K562 (cell line): Measurements from ENCODE around the gene USP4. TPM values are rescaled to one million over a fixed set of nuclear protein-coding genes. Genes with fewer than 3 reads are reported as not detected.

ENCODE experiments used
- JUND ChIP-seq, 2 experiments: IDR thresholded peaks; 2 replicates in 1 of 2; 3 replicates in 1 of 2; pipeline ENCODE4 v1.6.1; 2011; ENCODE audit warnings: borderline replicate concordance in 2 of 2, low read depth in 2 of 2, low read length in 2 of 2, improper control_type of control experiment in 1 of 2, missing biosample characterization in 1 of 2, missing genetic modification characterization in 1 of 2, missing genetic modification reagents in 1 of 2
- L3MBTL2 ChIP-seq: fragments of 450-650 bp; IDR thresholded peaks from 2 replicates; pipeline ENCODE4 v1.6.1; 2016; ENCODE audit warnings: mild to moderate bottlenecking, moderate library complexity
- MTA2 ChIP-seq: fragments of 450-650 bp; IDR thresholded peaks from 2 replicates; pipeline ENCODE4 v1.6.1; 2016; ENCODE audit warnings: low read depth
- NFATC3 ChIP-seq: fragments of 450-650 bp; IDR thresholded peaks from 2 replicates; pipeline ENCODE4 v1.6.1; 2017; ENCODE audit warnings: mild to moderate bottlenecking
- NFYB ChIP-seq: IDR thresholded peaks from 2 replicates; pipeline ENCODE4 v1.6.1; 2011; ENCODE audit warnings: mild to moderate bottlenecking, moderate library complexity; ENCODE audit not compliant: insufficient read length; ENCODE audit errors: extremely low read depth
- NR2C1 ChIP-seq, 2 experiments: fragments of 450-650 bp; IDR thresholded peaks; 2 replicates each; pipeline ENCODE4 v1.6.1; 2017; ENCODE audit warnings: mild to moderate bottlenecking in 2 of 2, antibody characterized with exemption in 1 of 2, inconsistent platforms in 1 of 2, missing compliant biosample characterization in 1 of 2, missing genetic modification characterization in 1 of 2
- NR2C2 ChIP-seq, 2 experiments: fragments of 200-800 bp in 1 of 2; sonication (Bioruptor generic) in 1 of 2; sonication (generic) in 1 of 2; formaldehyde crosslinking in 1 of 2; IDR thresholded peaks; 2 replicates each; pipeline versions ENCODE4 v1.6.1 to v1.8.0; 2016 to 2022; ENCODE audit warnings: mild to moderate bottlenecking in 1 of 2, missing compliant biosample characterization in 1 of 2, missing genetic modification characterization in 1 of 2, missing genetic modification reagents in 1 of 2
- ZC3H11A ChIP-seq: IDR thresholded peaks from 2 replicates; pipeline ENCODE4 v1.6.1; 2012; ENCODE audit warnings: low read depth, low read length, improper control_type of control experiment
- ZKSCAN8 ChIP-seq: fragments of 200-800 bp; sonication (Bioruptor generic); IDR thresholded peaks from 2 replicates; pipeline ENCODE4 v1.6.1; 2016; ENCODE audit warnings: missing genetic modification characterization, missing compliant biosample characterization
- ZNF408 ChIP-seq: fragments of 250-450 bp; sonication (Bioruptor Pico); IDR thresholded peaks from 2 replicates; pipeline ENCODE4 v1.4.0; 2020; ENCODE audit warnings: low read depth, mild to moderate bottlenecking, moderate library complexity
- ZNF764 ChIP-seq: fragments of 250-450 bp; sonication (Bioruptor Pico); IDR thresholded peaks from 2 replicates; pipeline ENCODE4 v1.4.0; 2020; ENCODE audit warnings: low read depth, mild to moderate bottlenecking, moderate library complexity
- polyA plus RNA-seq, 8 experiments: library from polyadenylated mRNA; depleted of rRNA in 4 of 8; stranded (reverse) in 5 of 8; unstranded in 3 of 8; fragments of >200 nt; fragmentation: Nextera tagmentation in 2 of 8; fragmentation: Illumina TruSeq in 1 of 8; extraction: Ambion mirVana in 2 of 8; extraction: Trizol in 1 of 8; gene quantifications; 2 replicates each; pipeline versions ENCODE4 v1.2.1 to v1.2.3, GENCODE V29; 2011 to 2014; ENCODE audit warnings: inconsistent platforms in 1 of 8, missing spikeins in 1 of 8
- total RNA-seq, 7 experiments: library from RNA; depleted of rRNA in 6 of 7; stranded (reverse); fragments of >200 nt in 6 of 7; fragmentation: Illumina TruSeq in 2 of 7; extraction: Trizol in 2 of 7; gene quantifications; 2 replicates each; pipeline versions ENCODE4 v1.2.1 to v1.2.3, GENCODE V29; 2011 to 2021; ENCODE audit warnings: low replicate concordance in 1 of 7
- TF ChIP-seq, protein P1 (sequence below): fragments of 150-350 bp; IDR thresholded peaks from 2 replicates; pipeline ENCODE4 v1.6.1; 2014; ENCODE audit warnings: low read depth, mild to moderate bottlenecking, low read length, borderline replicate concordance
- TF ChIP-seq, protein P2 (sequence below): fragments of 200-600 bp; sonication (generic); IDR thresholded peaks from one replicate; pipeline ENCODE4 v1.6.1; 2012; ENCODE audit warnings: mild to moderate bottlenecking, low read depth, low read length, inconsistent platforms

Gene USP4
- total and polyA plus RNA-seq, 9 of the 15 experiments (the other 6 are each of a cell fraction or from before 2014, with no cell fraction given) = 11.8 to 40.4 (median 22.9) TPM

DNA sequence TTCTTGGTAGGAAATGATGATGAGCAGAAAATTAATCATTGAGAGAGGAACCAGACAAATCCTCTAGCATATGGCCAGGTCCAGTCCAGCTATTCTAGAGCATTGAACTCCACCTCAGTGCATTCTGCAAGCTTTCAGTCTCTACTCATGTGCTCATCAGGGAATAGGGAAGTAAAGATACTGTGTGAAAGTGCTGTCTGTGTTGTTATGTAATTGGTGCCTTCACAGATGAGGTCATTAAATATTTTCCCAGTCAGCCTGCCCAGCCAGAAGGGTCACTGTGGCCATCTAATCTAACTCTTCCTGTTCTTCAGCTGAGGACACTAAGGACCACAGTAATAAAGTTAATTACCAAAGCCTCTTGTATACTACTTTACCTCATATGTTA is 91.0 kb downstream of the USP4 start (continued):
- TF ChIP-seq, protein P1, sequence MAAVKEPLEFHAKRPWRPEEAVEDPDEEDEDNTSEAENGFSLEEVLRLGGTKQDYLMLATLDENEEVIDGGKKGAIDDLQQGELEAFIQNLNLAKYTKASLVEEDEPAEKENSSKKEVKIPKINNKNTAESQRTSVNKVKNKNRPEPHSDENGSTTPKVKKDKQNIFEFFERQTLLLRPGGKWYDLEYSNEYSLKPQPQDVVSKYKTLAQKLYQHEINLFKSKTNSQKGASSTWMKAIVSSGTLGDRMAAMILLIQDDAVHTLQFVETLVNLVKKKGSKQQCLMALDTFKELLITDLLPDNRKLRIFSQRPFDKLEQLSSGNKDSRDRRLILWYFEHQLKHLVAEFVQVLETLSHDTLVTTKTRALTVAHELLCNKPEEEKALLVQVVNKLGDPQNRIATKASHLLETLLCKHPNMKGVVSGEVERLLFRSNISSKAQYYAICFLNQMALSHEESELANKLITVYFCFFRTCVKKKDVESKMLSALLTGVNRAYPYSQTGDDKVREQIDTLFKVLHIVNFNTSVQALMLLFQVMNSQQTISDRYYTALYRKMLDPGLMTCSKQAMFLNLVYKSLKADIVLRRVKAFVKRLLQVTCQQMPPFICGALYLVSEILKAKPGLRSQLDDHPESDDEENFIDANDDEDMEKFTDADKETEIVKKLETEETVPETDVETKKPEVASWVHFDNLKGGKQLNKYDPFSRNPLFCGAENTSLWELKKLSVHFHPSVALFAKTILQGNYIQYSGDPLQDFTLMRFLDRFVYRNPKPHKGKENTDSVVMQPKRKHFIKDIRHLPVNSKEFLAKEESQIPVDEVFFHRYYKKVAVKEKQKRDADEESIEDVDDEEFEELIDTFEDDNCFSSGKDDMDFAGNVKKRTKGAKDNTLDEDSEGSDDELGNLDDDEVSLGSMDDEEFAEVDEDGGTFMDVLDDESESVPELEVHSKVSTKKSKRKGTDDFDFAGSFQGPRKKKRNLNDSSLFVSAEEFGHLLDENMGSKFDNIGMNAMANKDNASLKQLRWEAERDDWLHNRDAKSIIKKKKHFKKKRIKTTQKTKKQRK = no peak
- no peak for TF ChIP-seq ZNF408 (CRISPR knock-in tag)
- no peak for TF ChIP-seq NR2C1 (IDR thresholded peaks at IDR 0.05)
- no peak for TF ChIP-seq NR2C1 (tag; IDR thresholded peaks at IDR 0.05)
- no peak for TF ChIP-seq ZNF764
- TF ChIP-seq JUND (IDR thresholded peaks at IDR 0.05; ENCODE audit: borderline replicate concordance, low read depth, low read length) = peak; percentile 82
- peak; percentile 86 for TF ChIP-seq JUND (tag; IDR thresholded peaks at IDR 0.05; ENCODE audit: borderline replicate concordance, low read depth, low read length)
- TF ChIP-seq NFATC3 = no peak
- TF ChIP-seq ZKSCAN8 (CRISPR knock-in tag) = no peak
- TF ChIP-seq L3MBTL2 = 0 out of 2 replicates have a peak, but pooled peaks have one; percentile 24
- TF ChIP-seq MTA2 = no peak
- no peak for TF ChIP-seq ZC3H11A
- no peak for TF ChIP-seq NR2C2 (CRISPR knock-in tag; IDR thresholded peaks at IDR 0.05)
- peak; percentile 34; the same call in 1 of the 2 replicates for TF ChIP-seq NR2C2 (tag; IDR thresholded peaks at IDR 0.05)
- TF ChIP-seq, protein P2, sequence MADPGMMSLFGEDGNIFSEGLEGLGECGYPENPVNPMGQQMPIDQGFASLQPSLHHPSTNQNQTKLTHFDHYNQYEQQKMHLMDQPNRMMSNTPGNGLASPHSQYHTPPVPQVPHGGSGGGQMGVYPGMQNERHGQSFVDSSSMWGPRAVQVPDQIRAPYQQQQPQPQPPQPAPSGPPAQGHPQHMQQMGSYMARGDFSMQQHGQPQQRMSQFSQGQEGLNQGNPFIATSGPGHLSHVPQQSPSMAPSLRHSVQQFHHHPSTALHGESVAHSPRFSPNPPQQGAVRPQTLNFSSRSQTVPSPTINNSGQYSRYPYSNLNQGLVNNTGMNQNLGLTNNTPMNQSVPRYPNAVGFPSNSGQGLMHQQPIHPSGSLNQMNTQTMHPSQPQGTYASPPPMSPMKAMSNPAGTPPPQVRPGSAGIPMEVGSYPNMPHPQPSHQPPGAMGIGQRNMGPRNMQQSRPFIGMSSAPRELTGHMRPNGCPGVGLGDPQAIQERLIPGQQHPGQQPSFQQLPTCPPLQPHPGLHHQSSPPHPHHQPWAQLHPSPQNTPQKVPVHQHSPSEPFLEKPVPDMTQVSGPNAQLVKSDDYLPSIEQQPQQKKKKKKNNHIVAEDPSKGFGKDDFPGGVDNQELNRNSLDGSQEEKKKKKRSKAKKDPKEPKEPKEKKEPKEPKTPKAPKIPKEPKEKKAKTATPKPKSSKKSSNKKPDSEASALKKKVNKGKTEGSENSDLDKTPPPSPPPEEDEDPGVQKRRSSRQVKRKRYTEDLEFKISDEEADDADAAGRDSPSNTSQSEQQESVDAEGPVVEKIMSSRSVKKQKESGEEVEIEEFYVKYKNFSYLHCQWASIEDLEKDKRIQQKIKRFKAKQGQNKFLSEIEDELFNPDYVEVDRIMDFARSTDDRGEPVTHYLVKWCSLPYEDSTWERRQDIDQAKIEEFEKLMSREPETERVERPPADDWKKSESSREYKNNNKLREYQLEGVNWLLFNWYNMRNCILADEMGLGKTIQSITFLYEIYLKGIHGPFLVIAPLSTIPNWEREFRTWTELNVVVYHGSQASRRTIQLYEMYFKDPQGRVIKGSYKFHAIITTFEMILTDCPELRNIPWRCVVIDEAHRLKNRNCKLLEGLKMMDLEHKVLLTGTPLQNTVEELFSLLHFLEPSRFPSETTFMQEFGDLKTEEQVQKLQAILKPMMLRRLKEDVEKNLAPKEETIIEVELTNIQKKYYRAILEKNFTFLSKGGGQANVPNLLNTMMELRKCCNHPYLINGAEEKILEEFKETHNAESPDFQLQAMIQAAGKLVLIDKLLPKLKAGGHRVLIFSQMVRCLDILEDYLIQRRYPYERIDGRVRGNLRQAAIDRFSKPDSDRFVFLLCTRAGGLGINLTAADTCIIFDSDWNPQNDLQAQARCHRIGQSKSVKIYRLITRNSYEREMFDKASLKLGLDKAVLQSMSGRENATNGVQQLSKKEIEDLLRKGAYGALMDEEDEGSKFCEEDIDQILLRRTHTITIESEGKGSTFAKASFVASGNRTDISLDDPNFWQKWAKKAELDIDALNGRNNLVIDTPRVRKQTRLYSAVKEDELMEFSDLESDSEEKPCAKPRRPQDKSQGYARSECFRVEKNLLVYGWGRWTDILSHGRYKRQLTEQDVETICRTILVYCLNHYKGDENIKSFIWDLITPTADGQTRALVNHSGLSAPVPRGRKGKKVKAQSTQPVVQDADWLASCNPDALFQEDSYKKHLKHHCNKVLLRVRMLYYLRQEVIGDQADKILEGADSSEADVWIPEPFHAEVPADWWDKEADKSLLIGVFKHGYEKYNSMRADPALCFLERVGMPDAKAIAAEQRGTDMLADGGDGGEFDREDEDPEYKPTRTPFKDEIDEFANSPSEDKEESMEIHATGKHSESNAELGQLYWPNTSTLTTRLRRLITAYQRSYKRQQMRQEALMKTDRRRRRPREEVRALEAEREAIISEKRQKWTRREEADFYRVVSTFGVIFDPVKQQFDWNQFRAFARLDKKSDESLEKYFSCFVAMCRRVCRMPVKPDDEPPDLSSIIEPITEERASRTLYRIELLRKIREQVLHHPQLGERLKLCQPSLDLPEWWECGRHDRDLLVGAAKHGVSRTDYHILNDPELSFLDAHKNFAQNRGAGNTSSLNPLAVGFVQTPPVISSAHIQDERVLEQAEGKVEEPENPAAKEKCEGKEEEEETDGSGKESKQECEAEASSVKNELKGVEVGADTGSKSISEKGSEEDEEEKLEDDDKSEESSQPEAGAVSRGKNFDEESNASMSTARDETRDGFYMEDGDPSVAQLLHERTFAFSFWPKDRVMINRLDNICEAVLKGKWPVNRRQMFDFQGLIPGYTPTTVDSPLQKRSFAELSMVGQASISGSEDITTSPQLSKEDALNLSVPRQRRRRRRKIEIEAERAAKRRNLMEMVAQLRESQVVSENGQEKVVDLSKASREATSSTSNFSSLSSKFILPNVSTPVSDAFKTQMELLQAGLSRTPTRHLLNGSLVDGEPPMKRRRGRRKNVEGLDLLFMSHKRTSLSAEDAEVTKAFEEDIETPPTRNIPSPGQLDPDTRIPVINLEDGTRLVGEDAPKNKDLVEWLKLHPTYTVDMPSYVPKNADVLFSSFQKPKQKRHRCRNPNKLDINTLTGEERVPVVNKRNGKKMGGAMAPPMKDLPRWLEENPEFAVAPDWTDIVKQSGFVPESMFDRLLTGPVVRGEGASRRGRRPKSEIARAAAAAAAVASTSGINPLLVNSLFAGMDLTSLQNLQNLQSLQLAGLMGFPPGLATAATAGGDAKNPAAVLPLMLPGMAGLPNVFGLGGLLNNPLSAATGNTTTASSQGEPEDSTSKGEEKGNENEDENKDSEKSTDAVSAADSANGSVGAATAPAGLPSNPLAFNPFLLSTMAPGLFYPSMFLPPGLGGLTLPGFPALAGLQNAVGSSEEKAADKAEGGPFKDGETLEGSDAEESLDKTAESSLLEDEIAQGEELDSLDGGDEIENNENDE = no peak
- TF ChIP-seq NFYB = no peak
